ENCODE results near the gene CCDC71. TPM values are rescaled to one million over a fixed set of nuclear protein-coding genes. Genes with fewer than 3 reads are reported as not detected.
A peak's percentile ranks its signal among the peaks of the same experiment; 100 is the strongest.

Gene CCDC71
- total and polyA plus RNA-seq, 9 of the 15 experiments (the other 6 are each of a cell fraction or from before 2014, with no cell fraction given), result 0.13 to 19.3 (median 14.3) TPM

- TF ChIP-seq ETS2 (tag; IDR thresholded peaks at IDR 0.05; ENCODE audit: borderline replicate concordance, poor library complexity, severe bottlenecking), result no peak
- TF ChIP-seq GTF2F1 (IDR thresholded peaks at IDR 0.05; ENCODE audit: low read depth, low read length), result no peak
- TF ChIP-seq GTF2B (IDR thresholded peaks at IDR 0.05; ENCODE audit: extremely low read depth, insufficient read length), result no peak
- TF ChIP-seq NFRKB (IDR thresholded peaks at IDR 0.05; ENCODE audit: low read depth), result no peak
These were observed 33.8 kb upstream of the CCDC71 start (continued) for GRCh38 chr3:49199900-49200281.

GRCh38 chr3:49199239-49199899, 33.2 kb upstream of the CCDC71 start:
- H3K9me1 ChIP-seq (ENCODE audit: control insufficient read depth, insufficient read depth, low read length), result no peaks in the 10 kb centered on the region
- ATAC-seq (no peak), FAIRE-seq (no peak), DNase-seq (ENCODE audit: extremely low read depth in 1 of 4, low spot score in 3 of 4) (no peak)
- CTCF ChIA-PET (ENCODE audit: low intra/inter-chr PET ratio), result no interaction called here
- no peaks in the 10 kb centered on the region for H3K79me2 ChIP-seq (ENCODE audit: control insufficient read depth, insufficient read depth, low read length)
- no peak overlapping the region for H2AFZ ChIP-seq (ENCODE audit: low read depth, low read length)
- in situ Hi-C loops (cut with MboI), result no loop called here
- H3K9me3 ChIP-seq (replicated peaks; ENCODE audit: control insufficient read depth, insufficient read depth, low read depth, low read length), result no peaks in the 10 kb centered on the region
- WGBS (ENCODE audit: insufficient coverage, low coverage, missing lambda C conversion rate), result 74% methylated on average over 19 of the region's 53 CpGs
- no peaks in the 10 kb centered on the region for H3K36me3 ChIP-seq (ENCODE audit: control insufficient read depth, insufficient read depth, low read length)
- no peaks in the 10 kb centered on the region for H4K20me1 ChIP-seq (replicated peaks; ENCODE audit: control insufficient read depth, insufficient read depth, low read length)
- H3K4me2 ChIP-seq (ENCODE audit: insufficient read depth, low read length), result no peak overlapping the region
- intact Hi-C loops (cut with micrococcal nuclease), result no loop called here
- H3K27ac ChIP-seq (ENCODE audit: extremely low read depth, low read depth, low read length), result no peak overlapping the region
- BruUV-seq (replicated peaks), result no TSS peak
- peaks cover 0 to 7% of the 10 kb centered on the region in 2 experiments; a peak in 1 of 5 replicates for H3K4me1 ChIP-seq (replicated peaks in 1 of 2; ENCODE audit: control insufficient read depth in 2 of 2, insufficient read depth in 2 of 2, low read length in 2 of 2)
- no peak overlapping the region for H3K9ac ChIP-seq (ENCODE audit: insufficient read depth in 1 of 2, low read depth in 2 of 2, low read length in 2 of 2)
- POLR2A ChIA-PET, result no interaction called here
- no peak overlapping the region for H3K4me3 ChIP-seq
- no peaks in the 10 kb centered on the region for H3K27me3 ChIP-seq (ENCODE audit: control insufficient read depth in 2 of 2, insufficient read depth in 2 of 2, low read length in 2 of 2)
- TF ChIP-seq ETS2 (tag; IDR thresholded peaks at IDR 0.05; ENCODE audit: borderline replicate concordance, poor library complexity, severe bottlenecking) (no peak), ID3 (CRISPR knock-in tag; IDR thresholded peaks at IDR 0.05) (no peak), ID3 (tag; IDR thresholded peaks at IDR 0.05) (no peak), ZBTB33 (CRISPR knock-in tag; IDR thresholded peaks at IDR 0.05) (peak; percentile 59; the same call in 1 of the 2 replicates)
